SK-N-SH (cell line): ENCODE measurements around the gene LOXL4.

Experiments
- CTCF ChIP-seq: fragments of 200-600 bp; sonication (generic); IDR thresholded peaks from 2 replicates; pipeline ENCODE4 v1.6.1; 2017; ENCODE audit warnings: antibody characterized with exemption, mild to moderate bottlenecking, moderate library complexity
- EP300 ChIP-seq, 2 experiments: IDR thresholded peaks; 2 replicates each; pipeline versions ENCODE4 v1.4.0 to v1.6.1; 2012; ENCODE audit warnings: borderline replicate concordance in 1 of 2, low read depth in 1 of 2, low read length in 1 of 2
- EZH2phosphoT487 ChIP-seq: fragments of 200-600 bp; sonication (generic); IDR thresholded peaks from 2 replicates; pipeline ENCODE4 v1.6.1; 2017; ENCODE audit warnings: low read depth, mixed run types, mild to moderate bottlenecking, antibody characterized with exemption, moderate library complexity, borderline replicate concordance
- MAX ChIP-seq: IDR thresholded peaks from 2 replicates; pipeline ENCODE4 v1.4.0; 2012; ENCODE audit warnings: low read depth
- RFX5 ChIP-seq: IDR thresholded peaks from 2 replicates; pipeline ENCODE4 v1.6.1; 2012; ENCODE audit warnings: mild to moderate bottlenecking, improper control_type of control experiment, low read length
- RXRA ChIP-seq: IDR thresholded peaks from 2 replicates; pipeline ENCODE4 v1.4.0; 2012; ENCODE audit warnings: low read depth, mild to moderate bottlenecking, borderline replicate concordance

GRCh38 chr10:98313598-98313997 is 45.6 kb upstream of the LOXL4 start:
- no peak for TF ChIP-seq CTCF
- no peak for TF ChIP-seq EZH2phosphoT487
- TF ChIP-seq EP300 (IDR thresholded peaks at IDR 0.05; ENCODE audit: borderline replicate concordance in 1 of 2, low read depth in 1 of 2, low read length in 1 of 2): no peak
- no peak for TF ChIP-seq RFX5
- TF ChIP-seq MAX: no peak
- TF ChIP-seq RXRA: no peak
